Sigmoid colon (tissue), 7 donors: ENCODE measurements around the gene PRPF18. TPM values are rescaled to one million over a fixed set of nuclear protein-coding genes. Genes with fewer than 3 reads are reported as not detected.

Source experiments
- DNase-seq: peaks from one replicate; pipeline ENCODE4 v3.0.0-alpha.2; 2019
- H3K27ac ChIP-seq, 4 donors: fragments of 200-600 bp; sonication (generic); one replicate each; pipeline ENCODE4 v1.5.1; 2016 to 2019; ENCODE audit warnings: mild to moderate bottlenecking in 1 of 4
- H3K27me3 ChIP-seq, 3 donors: fragments of 200-600 bp; sonication (generic); one replicate each; pipeline ENCODE4 v1.5.1; 2019; ENCODE audit warnings: mild to moderate bottlenecking in 1 of 3
- H3K36me3 ChIP-seq, 4 donors: fragments of 200-600 bp; sonication (generic); one replicate each; pipeline ENCODE4 v1.5.1; 2016 to 2019
- H3K4me1 ChIP-seq, 4 donors: fragments of 200-600 bp; sonication (generic); one replicate each; pipeline ENCODE4 v1.5.1; 2017 to 2019
- H3K4me3 ChIP-seq, 4 donors: fragments of 200-600 bp; sonication (generic); one replicate each; pipeline ENCODE4 v1.5.1; 2017 to 2019; ENCODE audit warnings: mild to moderate bottlenecking in 2 of 4, moderate library complexity in 1 of 4
- H3K9me3 ChIP-seq, 4 donors: fragments of 200-600 bp in 3 of 4; sonication (generic) in 3 of 4; one replicate each; pipeline versions ENCODE4 v1.5.1 to v1.6.1; 2013 to 2019
- EP300 ChIP-seq, 4 donors: sonication (generic); formaldehyde crosslinking; IDR thresholded peaks; one replicate each; pipeline ENCODE4 v1.6.1; 2017; ENCODE audit warnings: antibody characterized with exemption in 4 of 4
- POLR2A ChIP-seq, 2 donors: fragments of 450-650 bp; IDR thresholded peaks; one replicate each; pipeline ENCODE4 v1.6.1; 2016; ENCODE audit warnings: antibody characterized with exemption in 2 of 2, mild to moderate bottlenecking in 2 of 2, moderate library complexity in 2 of 2
- POLR2AphosphoS5 ChIP-seq, 4 donors: sonication (generic); formaldehyde crosslinking; IDR thresholded peaks; one replicate each; pipeline ENCODE4 v1.6.1; 2017; ENCODE audit warnings: antibody characterized with exemption in 4 of 4
- WGBS, 2 donors: extraction: QIAGEN DNeasy Blood & Tissue Kit; methylation state at CpG; one replicate each; pipeline ENCODE4 v1.1.7; 2013; 5-methylcytosine and 5-hydroxymethylcytosine counted together
- intact Hi-C: fragments of 100-400 bp; cut with DNase I; formaldehyde crosslinking; loops from one replicate; pipeline ENCODE4 v1.15.1; 2023
- polyA plus RNA-seq, 3 donors: library from polyadenylated mRNA; stranded (reverse); fragments of 200-250 nt; gene quantifications; one replicate each; pipeline ENCODE4 v1.2.3, GENCODE V29; 2013
- total RNA-seq, 4 donors: library from RNA; depleted of rRNA; stranded (reverse); fragments of >200 nt; gene quantifications; one replicate each; pipeline ENCODE4 v1.1.0, GENCODE V29; 2016
- TF ChIP-seq, protein P1 (sequence below), 4 experiments: fragments of 450-650 bp in 3 of 4; fragments of 200-600 bp in 1 of 4; IDR thresholded peaks; one replicate each; pipeline ENCODE4 v1.5.1; 2016 to 2019; ENCODE audit warnings: antibody characterized with exemption in 4 of 4, mild to moderate bottlenecking in 3 of 4, moderate library complexity in 2 of 4
- donor health status: healthy with polysubstance abuse.
- donor health status: Bipolar disorder and iron deficiency.
- donor health status: healthy.

The PRPF18 gene
- total and polyA plus RNA-seq, 7 donors: 21.2 to 39.3 (median 27.5) TPM

DNA sequence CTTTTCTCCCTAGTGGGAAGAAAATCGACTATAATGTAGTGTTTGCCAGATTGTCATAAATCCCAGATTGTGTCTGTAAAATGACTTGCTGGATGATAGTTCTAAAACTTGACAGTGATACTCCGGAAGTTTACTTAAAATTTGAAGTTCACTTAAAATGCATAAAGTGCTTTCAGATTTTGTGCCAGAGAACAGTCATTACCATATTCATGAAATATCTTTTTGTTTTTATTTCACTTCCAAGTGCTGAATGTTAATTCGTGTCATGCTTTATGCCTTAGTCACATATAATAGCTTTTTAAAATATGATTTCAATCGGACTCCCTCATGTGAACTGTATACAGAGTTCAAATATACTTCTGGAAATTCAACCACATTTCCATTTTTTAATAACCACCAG, 30.4 kb downstream of the PRPF18 start:
- peaks cover 0 to 68% (median 15%) of the 10 kb centered on the region in 4 donors for H3K36me3 ChIP-seq
- no peak overlapping the region for H3K4me3 ChIP-seq
- no peak for TF ChIP-seq EP300 (IDR thresholded peaks at IDR 0.05)
- TF ChIP-seq POLR2A (IDR thresholded peaks at IDR 0.05): no peak
- TF ChIP-seq, protein P1, sequence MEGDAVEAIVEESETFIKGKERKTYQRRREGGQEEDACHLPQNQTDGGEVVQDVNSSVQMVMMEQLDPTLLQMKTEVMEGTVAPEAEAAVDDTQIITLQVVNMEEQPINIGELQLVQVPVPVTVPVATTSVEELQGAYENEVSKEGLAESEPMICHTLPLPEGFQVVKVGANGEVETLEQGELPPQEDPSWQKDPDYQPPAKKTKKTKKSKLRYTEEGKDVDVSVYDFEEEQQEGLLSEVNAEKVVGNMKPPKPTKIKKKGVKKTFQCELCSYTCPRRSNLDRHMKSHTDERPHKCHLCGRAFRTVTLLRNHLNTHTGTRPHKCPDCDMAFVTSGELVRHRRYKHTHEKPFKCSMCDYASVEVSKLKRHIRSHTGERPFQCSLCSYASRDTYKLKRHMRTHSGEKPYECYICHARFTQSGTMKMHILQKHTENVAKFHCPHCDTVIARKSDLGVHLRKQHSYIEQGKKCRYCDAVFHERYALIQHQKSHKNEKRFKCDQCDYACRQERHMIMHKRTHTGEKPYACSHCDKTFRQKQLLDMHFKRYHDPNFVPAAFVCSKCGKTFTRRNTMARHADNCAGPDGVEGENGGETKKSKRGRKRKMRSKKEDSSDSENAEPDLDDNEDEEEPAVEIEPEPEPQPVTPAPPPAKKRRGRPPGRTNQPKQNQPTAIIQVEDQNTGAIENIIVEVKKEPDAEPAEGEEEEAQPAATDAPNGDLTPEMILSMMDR (IDR thresholded peaks at IDR 0.05): no peak
- no peak for TF ChIP-seq POLR2AphosphoS5 (IDR thresholded peaks at IDR 0.05)
- 76% methylated on average over 4 of the region's 4 CpGs for WGBS, 2 donors
- intact Hi-C loops: no loop called here
- DNase-seq: no peak
- H3K27me3 ChIP-seq: no peaks in the 10 kb centered on the region
- no peaks in the 10 kb centered on the region for H3K9me3 ChIP-seq
- H3K4me1 ChIP-seq: peaks cover 0 to 18% (median 13%) of the 10 kb centered on the region in 4 donors
- no peak overlapping the region for H3K27ac ChIP-seq

DNA sequence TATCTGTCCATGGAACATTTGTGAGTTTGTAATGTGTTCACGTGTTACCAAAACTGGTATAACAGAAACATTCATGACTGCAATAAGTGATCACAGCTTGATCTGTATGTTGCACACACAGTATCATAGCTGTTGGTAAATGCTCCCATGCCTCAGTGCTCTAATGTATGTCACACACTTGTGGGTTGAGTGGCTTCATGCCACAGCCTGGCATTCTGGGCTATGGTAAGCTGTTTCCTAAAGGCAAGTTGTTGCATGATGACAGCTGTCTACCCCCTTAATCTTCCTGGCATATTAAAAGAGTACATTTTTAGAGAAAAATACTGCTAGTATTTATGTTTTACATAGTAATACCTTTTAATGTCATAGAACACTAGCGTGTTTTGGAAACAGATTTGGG, 35.2 kb downstream of the PRPF18 start:
- 92 to 98% methylated on average over 2 of the region's 2 CpGs for WGBS, 2 donors
- H3K27me3 ChIP-seq: no peaks in the 10 kb centered on the region
- no peak for DNase-seq
- peaks cover 0 to 49% (median 10%) of the 10 kb centered on the region in 4 donors for H3K36me3 ChIP-seq
- intact Hi-C loops: no loop called here
- no peak overlapping the region for H3K4me3 ChIP-seq
- H3K27ac ChIP-seq: no peak overlapping the region
- no peaks in the 10 kb centered on the region for H3K9me3 ChIP-seq
- TF ChIP-seq POLR2A (IDR thresholded peaks at IDR 0.05) (no peak), POLR2AphosphoS5 (IDR thresholded peaks at IDR 0.05) (no peak), EP300 (IDR thresholded peaks at IDR 0.05) (no peak)
- TF ChIP-seq, protein P1 (IDR thresholded peaks at IDR 0.05): no peak
- no peaks in the 10 kb centered on the region for H3K4me1 ChIP-seq

DNA sequence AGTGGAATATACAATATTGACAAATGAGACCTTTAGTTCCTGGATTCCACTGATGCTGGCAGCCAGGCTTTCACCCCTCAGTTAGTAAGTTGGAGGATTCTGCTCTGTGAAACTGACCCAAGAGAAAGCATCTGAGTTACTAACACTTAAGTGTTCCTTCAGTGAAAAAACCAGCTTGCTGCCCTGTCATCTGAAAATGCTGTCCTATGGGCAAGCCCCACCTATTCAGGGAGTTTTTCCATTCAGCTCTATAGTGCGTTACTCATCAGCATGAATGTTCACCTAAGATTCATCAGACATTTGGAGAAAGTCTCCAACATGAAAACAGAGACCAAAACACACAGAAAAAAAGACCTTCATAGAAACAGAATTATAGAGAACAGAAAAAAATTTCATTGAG, 37.9 kb downstream of the PRPF18 start:
- Histone ChIP-seq H3K9me3 (no peaks in the 10 kb centered on the region), H3K36me3 (peaks cover 0 to 28% (median 3%) of the 10 kb centered on the region in 4 donors), H3K27ac (no peak overlapping the region), H3K27me3 (no peaks in the 10 kb centered on the region), H3K4me3 (no peak overlapping the region), H3K4me1 (peaks cover 0 to 11% (median 0%) of the 10 kb centered on the region in 4 donors)
- TF ChIP-seq POLR2A (IDR thresholded peaks at IDR 0.05) (no peak), POLR2AphosphoS5 (IDR thresholded peaks at IDR 0.05) (no peak), EP300 (IDR thresholded peaks at IDR 0.05) (no peak)
- TF ChIP-seq, protein P1 (IDR thresholded peaks at IDR 0.05): no peak
- 97 to 98% methylated on average over 1 of the region's 1 CpG for WGBS, 2 donors
- DNase-seq: no peak
- intact Hi-C loops: no loop called here

DNA sequence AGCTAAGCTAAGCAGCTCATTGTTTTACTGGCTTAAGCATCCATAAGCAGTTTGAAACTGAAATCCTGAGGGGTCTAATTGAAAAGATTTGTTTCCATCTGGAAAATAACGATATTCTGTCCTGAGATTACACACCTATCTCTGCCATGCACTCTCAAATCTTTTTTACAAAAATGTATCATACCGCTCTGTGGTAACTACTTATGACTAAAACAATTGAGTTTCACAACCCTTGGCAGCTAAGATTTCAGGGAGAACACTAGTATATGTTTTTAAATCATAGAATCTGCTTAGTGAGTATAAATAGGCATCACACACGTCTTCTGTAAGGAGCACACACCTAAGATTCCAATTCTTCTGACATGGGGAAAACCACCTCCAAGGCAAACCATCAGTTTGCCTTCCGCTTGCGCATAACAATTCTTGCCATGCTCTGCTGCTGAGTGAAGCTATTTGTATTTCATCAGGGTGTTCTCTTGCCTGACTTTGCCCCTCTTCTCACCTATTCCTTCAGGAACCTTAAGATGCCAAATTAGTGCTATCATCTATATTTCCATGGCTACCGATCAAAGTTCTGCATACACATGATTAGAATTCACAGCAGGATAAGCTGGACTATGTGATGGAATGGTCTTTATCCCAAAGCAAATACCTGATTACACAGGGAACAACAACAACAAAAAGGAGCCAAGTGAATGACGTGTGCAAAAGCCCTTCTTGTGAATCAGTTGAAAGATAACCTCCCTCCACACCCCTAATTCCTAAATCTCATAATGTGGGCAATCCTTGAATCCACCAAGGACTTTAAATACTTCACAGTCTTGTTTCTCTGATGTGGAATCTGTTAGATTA, 40.9 kb downstream of the PRPF18 start:
- H3K9me3 ChIP-seq: no peaks in the 10 kb centered on the region
- WGBS, 2 donors: 92 to 93% methylated on average over 7 of the region's 7 CpGs
- H3K27ac ChIP-seq: no peak overlapping the region
- no peak overlapping the region for H3K4me3 ChIP-seq
- no peak for TF ChIP-seq EP300 (IDR thresholded peaks at IDR 0.05)
- no peak for TF ChIP-seq POLR2A (IDR thresholded peaks at IDR 0.05)
- no peak for TF ChIP-seq POLR2AphosphoS5 (IDR thresholded peaks at IDR 0.05)
- TF ChIP-seq, protein P1 (IDR thresholded peaks at IDR 0.05): no peak
- H3K4me1 ChIP-seq: peaks cover 0 to 16% (median 6%) of the 10 kb centered on the region in 4 donors
- H3K27me3 ChIP-seq: no peaks in the 10 kb centered on the region
- DNase-seq: no peak
- intact Hi-C loops: no loop called here
- H3K36me3 ChIP-seq: peaks cover 0 to 21% (median 2%) of the 10 kb centered on the region in 4 donors
